GM21529 (cell line): ENCODE measurements around the gene PKN1.
"Not testable (repeated sequence)": the region's sequence is repeated elsewhere in the genome, so short reads cannot be mapped to it uniquely, and the experiment has no call there.

Source experiments
- ATAC-seq: cut with Tn5 transposase; IDR thresholded peaks from one replicate; pipeline ENCODE4 v1.9.1; 2021; ENCODE audit not compliant: unreplicated experiment

PKN1 gene

DNA sequence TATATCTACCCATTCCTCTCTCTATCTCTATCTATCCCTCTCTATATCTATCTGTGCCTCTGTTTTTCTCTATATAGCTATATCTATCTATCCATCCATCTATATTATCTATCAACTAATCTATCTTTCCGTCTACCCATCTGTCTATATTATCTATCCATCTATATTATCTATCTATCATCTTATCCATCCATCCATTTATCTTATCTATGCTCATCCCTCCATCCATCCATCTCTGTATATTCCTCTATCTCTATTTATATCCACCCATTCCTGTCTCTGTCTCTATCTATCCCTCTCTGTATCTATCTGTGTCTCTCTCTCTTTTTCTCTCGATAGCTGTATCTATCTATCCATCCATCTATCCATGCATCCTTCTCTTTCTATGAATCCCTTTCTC is 27.8 kb downstream of the PKN1 start:
- no peak for ATAC-seq

DNA sequence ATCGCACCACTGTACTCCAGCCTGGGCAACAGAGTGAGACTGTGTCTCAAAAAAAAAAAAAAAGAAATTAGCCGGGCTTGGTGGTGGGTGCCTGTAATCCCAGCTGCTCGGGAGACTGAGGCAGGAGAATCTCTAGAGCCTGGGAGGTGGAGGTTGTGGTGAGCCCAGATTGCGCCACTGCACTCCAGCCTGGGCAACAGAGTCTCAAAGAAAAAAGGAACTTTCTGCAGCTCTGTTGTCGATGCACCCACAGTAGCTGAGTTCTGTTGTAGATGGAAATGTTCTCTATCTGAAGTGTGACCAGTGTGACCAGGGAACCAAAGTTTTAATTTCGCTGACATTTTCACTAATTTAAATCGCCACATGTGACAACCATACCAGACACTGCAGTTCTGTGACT is 29.3 kb downstream of the PKN1 start:
- not testable (repeated sequence) for ATAC-seq

DNA sequence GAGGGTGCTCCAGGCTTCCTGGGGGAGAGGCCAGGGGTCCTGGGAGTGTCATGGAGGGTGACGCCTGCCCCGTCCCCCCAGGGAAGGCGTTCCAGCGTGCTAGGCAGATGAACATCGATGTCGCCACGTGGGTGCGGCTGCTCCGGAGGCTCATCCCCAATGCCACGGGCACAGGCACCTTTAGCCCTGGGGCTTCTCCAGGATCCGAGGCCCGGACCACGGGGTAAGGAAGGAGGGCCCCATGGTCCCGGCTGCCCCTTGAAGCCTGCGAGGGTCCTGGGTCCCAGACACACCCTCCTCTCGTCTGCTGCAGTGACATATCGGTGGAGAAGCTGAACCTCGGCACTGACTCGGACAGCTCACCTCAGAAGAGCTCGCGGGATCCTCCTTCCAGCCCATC is 30.6 kb downstream of the PKN1 start:
- ATAC-seq: no peak

DNA sequence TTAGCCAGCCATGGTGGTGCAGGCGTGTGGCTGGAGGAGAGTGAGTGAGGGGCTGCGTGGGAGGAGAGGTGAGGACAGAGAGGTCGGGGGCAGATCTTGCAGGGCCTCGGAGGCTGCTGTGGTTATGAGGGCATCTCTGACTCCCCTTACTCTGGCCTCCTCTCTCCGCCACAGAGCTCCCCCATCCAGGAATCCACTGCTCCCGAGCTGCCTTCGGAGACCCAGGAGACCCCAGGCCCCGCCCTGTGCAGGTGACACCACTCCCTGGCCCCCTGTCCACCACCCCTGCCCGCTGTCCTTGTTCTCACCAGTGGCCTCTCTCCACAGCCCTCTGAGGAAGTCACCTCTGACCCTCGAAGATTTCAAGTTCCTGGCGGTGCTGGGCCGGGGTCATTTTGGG is 34.3 kb downstream of the PKN1 start:
- ATAC-seq: no peak

DNA sequence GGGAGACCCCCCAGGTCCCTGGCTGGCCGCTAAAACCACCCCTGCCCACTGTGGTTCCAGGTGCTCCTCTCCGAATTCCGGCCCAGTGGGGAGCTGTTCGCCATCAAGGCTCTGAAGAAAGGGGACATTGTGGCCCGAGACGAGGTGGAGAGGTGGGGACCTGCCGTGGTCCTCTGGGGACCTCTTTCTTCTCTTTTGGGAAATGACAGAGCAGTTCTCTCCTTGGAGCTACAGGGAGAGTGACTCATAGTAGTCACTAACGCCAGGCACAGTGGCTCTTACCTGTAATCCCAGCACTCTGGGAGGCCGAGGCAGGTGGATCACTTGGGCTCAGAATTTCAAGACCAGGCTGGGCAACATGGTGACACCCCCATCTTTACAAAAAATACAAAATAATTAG is 34.7 kb downstream of the PKN1 start:
- no peak for ATAC-seq

DNA sequence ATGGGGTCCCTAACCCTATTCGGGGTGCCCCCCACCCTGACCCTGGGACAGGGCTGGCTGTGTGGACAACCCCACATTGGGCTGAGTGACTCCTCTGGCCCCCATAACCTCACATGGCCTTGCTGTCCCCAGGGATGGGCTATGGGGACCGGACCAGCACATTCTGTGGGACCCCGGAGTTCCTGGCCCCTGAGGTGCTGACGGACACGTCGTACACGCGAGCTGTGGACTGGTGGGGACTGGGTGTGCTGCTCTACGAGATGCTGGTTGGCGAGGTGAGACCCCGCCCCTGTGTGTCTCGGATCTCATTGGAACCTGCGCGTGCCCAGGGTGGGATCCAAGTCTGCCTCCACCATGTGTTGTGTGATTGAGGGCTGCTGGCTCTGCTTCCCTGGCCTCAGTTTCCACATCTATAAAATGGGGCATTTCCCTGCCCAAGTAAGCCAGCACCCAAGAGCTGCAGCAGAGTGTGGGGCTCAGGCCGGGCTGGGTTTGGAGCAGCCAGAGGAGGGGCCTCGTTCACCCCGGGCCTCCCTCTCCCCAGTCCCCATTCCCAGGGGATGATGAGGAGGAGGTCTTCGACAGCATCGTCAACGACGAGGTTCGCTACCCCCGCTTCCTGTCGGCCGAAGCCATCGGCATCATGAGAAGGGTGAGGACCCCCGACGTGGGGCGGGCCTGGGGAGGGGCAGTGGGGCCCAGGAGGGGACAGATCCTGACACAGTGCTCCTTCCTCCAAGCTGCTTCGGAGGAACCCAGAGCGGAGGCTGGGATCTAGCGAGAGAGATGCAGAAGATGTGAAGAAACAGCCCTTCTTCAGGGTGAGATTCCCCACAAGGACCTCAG is 37.1 kb downstream of the PKN1 start:
- no peak for ATAC-seq

DNA sequence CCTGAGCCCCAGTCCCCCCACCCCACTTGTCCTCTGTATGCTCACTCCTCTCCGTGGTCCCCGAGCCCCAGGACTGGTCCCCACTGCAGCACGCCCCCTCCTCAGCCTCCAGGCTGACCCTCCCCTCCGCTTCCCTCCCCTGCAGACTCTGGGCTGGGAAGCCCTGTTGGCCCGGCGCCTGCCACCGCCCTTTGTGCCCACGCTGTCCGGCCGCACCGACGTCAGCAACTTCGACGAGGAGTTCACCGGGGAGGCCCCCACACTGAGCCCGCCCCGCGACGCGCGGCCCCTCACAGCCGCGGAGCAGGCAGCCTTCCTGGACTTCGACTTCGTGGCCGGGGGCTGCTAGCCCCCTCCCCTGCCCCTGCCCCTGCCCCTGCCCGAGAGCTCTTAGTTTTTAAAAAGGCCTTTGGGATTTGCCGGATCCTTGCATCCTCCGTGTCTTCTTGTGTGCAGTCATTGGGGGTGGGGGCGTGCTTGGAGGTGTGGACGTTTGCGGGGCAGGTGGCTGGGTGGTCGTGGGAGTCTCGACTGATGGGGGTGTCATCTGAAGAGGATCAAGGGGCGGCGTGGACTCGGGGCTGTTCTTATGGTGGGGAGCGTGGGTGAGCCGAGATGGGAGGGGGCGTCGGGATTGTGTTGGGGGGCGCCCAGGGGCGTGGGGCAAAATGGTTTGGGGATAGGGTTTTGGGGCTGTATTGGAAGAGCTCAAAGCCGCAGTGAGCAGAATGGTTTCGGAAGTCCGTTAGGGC is 38.5 kb downstream of the PKN1 start:
- ATAC-seq: no peak

DNA sequence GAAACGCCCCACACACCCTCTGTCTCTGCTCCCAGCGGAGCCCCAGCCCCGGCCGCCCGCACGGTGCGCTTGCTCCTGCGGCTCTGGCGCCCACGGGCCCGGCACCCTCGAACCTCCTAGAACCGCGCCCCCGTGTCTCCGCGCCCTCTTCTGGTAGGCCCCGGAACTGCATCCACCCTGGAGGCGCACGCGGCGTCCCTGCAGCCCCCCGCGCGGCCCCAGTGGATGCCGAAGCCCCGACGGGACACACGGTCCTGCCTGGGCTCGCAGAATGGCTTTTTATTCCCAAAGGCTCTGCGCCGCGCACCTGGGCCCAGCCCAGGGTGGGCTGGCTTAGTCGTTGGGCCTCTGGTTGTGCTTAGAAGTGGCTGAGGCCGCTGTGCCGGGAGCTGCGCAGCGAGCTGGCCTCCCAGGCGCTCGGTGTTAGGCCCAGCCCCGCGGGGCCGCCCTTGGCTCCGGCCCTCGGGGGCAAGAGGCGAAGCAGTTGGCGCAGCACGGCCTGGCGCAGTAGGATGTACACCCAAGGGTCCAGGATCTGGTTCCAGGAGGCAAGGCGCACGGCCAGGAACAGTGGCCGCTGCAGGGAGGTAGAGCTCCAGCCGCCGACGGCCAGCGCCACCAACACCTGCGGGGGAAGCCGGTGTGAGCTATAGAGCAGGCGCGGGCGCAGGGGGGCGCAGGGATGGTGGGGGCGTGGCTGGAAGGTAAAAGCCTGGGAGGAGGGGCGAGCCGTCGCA is 39.3 kb downstream of the PKN1 start:
- no peak for ATAC-seq

DNA sequence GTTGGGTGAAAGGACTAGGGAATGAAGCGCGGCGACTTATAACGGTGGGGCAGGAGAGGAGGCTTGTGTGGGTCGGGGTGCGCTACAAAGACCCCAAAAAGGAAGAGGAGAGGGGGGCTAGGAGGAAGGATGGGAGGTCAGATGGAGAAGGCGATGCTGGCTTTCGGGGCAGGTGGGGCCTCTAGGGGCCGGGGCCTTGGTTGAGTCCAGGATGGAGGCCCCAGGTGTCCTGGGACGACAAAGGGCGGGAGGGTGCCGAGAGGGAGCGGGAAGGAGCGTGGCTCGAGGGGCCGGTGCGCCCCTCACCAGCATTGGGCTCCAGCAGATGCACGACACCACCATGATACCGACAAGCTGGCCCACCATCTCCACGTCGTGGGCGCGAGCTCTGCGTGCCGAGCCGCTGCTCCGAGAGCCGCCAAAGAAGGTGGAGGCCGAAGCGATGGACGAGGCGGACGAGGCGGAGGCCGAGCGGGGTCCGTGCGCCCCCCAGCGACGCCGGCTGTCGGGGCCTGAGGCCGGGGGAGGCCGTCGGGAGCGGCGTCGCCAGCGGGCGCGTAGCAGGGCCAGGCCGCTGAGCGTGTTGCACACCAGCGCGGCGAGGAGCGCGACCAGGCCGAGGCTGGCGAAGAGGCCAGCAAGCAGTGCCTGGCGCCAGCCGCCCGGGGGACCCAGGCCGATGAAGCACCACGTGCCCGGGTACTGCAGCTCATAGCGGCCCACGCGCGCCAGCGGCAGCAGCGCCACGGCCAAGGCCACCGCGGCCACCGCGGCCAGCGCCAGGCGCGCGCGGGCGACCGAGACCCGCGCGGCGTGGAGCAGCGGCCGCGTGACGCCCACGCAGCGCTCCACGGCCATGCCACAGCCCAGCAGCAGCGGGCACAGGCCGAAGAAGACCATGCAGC is 40.2 kb downstream of the PKN1 start:
- no peak for ATAC-seq

DNA sequence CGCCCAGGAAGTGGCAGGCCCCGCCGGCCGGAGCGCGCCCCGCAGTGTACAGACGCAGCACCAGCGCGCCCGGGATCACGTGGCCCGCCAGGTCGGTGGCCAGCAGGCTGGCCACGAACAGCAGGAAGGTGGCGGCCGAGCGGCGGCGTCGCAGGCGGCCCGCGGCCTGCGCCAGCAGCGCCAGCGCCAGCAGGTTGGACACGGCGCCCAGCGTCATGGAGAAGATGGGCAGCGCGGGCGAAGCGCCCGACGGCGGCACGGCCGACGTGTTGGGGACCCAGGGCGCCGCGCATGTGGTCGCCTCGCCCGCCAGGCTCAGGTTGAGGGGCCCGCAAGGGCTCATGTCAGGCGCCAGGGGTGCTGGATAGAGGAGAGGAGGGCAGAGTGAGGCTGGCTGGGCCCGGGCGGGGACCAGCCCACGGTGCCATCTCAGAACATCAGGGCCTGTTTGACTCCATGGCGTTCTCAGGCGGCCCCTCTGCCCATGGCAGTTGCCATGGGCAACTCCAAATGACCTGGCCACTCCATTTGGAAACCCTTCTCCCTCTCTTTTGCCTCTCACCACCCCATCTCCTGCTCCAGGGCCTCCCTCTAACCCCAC is 41.0 kb downstream of the PKN1 start:
- ATAC-seq: no peak

DNA sequence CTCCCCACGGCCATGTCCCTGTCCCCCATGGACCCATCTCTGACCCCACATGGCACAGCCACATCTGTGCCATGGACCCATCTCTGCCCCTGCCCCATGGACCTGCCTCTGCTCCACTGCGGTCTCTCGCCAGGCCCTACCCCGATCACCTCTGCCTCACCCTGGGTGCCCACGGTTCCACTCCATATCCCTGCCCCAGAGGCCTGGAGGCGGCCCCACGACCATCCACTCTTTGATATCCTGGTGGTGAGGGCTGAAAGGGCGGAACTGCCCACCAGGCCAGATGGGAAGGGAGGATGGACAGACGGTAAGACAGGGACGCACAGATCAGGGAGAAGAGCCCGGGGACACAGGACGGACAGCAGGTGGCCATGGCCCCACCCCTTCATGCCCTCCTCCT is 41.7 kb downstream of the PKN1 start:
- no peak for ATAC-seq

DNA sequence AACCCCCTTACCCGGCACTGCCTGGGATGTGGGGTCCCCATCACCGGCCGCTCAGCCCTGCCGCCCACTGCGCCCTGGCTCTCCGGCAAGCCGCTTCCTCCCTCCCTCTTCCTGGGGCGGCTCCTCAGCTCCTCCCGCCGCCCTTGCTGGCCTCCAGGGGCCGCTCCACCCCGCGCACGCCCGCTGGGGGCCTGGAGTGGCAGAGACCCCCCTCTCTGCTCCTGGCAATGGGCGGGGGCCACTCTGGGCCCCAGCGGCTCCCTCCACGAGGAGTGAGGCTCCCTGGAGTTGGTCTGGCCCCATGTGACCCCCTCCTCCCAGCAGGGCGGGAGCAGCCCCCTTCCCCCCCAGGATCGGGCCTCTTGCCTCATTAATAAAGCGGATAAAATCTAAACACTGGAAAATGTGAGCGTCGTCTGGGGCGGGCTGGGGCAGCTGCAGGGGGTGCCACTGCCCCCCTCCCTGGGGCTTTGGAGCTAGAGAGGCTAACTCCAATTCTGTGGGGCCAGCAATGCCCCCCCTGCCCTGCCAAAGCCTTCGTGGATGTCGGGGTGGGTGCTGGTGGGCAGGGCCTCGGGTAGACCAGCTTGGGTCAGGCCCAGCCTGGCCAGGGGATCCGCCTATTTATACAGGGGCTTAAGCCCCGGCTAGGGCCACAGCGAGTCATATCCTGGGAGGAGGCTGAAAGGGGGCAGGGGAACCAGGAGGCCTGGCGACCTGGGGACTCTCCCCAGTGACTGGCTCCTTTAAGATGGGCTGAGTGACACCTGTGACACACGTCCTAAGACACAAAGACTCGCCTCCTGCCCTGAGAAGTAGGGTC is 42.4 kb downstream of the PKN1 start, which contains the start of gene PTGER1:
TSS of gene PTGER1 (minus strand) at position 104 of the 823 bp plus-strand sequence. CDS start 1,034 bp downstream, outside the sequence.
- ATAC-seq: no peak

DNA sequence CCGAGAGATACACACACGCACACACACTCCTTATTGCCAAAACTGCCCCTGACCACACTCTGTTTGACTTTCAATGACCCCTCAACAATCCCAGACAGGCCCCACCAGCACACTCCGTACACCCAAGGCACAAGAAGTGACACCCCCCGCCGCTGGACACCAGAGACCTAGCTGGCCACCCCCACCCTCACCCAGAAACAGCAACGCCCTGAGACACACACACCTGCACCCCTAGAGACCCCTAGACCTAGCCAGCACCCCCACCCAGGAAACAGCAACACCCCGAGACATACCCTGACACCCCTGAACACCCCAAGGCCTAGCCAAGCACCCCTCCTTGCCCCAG is 43.2 kb downstream of the PKN1 start:
- ATAC-seq: no peak

DNA sequence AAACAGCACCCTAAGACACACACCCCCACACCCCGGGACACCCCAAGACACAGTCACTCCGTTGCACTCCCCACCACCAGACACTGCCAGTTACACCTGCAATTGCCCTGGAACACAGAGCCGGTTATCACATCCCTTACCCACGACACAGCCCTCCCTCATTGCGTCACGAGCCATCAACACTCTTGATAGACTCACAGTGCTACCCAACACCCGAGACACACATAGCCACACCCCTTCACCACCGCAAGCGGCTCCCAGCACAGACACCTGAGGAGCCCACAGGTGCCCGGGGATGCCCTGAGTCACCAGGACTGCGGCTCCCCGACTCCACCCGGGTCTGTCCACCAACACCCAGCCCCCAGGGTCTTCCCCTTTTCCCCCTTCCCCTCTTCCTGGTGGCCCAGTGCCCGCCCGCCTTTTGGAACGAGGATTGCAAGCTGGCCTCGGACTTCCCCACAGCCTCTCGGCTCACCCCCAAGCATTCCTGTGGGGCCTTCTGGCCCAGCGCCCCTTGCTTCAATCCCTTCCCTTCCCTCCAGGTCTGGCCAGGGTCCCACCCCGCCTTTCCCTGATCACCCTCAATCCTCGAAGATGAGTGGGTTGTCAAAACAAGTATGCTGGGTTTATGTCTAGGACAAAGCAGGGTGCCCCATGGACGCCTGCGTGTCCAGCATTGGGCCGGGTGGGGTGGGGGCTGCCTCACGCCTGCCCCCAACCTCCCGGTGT is 43.7 kb downstream of the PKN1 start:
- no peak for ATAC-seq

DNA sequence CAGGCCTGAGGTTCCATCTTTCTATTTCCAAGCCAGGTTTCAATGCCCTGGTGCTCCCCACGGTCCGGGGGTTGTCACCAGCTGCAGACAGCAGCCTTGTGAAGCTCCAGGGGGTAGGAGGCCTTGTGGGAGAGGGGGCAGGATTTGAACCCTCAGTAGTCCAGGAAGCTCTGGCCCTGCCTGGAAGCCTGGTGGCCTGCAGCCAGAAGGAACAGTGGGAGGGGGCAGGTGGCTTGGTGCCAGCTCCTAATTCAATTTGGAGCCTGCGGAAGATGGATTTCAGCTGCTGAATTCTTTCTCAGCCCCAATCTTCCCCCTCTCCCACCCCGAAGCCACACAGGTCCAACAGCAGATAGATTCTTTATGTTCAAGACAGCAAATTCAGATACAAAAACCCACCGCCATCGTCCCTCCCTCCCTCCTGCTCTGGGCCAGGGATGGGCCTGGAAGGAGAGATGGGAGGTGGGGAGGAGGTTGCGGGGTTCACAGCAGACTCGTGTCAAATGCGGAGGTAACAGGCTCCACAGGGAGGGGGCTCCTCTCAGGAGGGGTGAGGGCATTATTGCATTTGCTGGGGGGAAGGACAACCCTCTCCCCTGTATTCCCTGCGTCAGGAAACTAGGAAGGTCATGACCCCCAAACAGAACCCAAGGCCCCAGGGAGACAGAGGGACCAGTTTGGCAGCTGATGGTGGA is 44.5 kb downstream of the PKN1 start:
- no peak for ATAC-seq

DNA sequence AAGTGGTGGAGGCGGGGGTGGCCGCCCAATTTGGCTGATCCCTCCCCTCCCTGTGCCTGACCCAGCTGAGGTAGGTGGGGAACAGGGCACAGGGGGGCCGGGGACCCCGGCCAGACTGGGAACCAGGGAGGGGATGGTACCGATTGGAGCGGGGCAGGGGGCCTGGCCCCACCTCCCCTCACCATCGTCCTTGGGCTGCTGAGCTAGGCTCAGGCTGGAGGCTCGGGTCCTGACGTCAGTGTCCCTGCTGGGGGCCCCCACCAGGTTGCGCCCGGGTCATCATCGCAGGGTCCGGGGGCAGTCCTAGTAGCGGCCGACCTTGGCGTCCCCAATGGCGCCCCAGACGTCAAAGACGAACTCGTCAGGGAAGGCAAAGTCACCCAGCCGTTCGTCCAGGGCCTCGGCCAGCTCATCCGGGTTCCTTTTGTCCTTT is 45.0 kb downstream of the PKN1 start:
- no peak for ATAC-seq

DNA sequence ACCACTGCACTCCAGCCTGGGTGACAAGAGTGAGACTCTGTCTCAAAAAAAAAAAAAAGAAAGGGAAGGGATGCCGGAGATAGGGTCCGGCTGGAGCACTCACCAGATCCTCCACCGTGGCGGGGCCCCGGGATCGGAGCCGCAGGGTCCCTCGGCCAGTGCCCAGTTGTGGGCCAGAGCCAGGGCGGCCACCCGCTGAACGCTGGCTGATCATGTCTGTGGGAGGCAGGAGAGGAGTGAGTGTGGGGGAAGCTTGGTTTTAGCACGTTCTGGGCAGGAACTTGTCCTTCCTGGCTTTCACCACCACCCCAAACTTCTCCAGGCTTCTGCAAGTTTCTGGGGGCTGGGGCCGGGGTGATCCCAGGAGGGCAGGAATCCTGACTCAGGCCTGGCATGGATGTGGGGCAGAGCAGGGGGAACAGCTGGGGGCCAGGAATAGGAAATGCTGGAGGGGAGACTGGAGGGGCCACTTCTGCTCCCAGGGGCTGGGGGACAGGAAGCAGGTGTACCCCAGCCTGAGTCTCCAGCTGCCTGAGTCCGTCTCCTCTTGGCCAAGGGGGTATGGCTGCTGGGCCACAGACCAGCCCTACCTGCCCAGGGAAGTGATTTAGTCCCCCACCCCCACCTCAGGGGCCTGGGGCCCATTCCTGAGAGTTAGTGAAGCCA is 46.3 kb downstream of the PKN1 start:
- no peak for ATAC-seq
